ENCODE measurements around the gene NTN1.

The NTN1 gene

GRCh38 chr17:9204637-9205329 is 183.5 kb downstream of the NTN1 start:
- no peak for DNase-seq

- DNase-seq = no peak
These were observed 184.5 kb downstream of the NTN1 start for GRCh38 chr17:9205520-9206409.

- no peak for DNase-seq
These were observed 185.0 kb downstream of the NTN1 start for GRCh38 chr17:9206410-9206703.

GRCh38 chr17:9206741-9207332 is 185.5 kb downstream of the NTN1 start:
- no peak for DNase-seq

- no peak for DNase-seq
These were observed 187.2 kb downstream of the NTN1 start for GRCh38 chr17:9208381-9209105.

GRCh38 chr17:9209347-9209746 is 188.0 kb downstream of the NTN1 start:
- no peak for DNase-seq

GRCh38 chr17:9209781-9210370 is 188.6 kb downstream of the NTN1 start:
- DNase-seq = no peak

- no peak for DNase-seq
These were observed 189.9 kb downstream of the NTN1 start for GRCh38 chr17:9211133-9211765.

DNA sequence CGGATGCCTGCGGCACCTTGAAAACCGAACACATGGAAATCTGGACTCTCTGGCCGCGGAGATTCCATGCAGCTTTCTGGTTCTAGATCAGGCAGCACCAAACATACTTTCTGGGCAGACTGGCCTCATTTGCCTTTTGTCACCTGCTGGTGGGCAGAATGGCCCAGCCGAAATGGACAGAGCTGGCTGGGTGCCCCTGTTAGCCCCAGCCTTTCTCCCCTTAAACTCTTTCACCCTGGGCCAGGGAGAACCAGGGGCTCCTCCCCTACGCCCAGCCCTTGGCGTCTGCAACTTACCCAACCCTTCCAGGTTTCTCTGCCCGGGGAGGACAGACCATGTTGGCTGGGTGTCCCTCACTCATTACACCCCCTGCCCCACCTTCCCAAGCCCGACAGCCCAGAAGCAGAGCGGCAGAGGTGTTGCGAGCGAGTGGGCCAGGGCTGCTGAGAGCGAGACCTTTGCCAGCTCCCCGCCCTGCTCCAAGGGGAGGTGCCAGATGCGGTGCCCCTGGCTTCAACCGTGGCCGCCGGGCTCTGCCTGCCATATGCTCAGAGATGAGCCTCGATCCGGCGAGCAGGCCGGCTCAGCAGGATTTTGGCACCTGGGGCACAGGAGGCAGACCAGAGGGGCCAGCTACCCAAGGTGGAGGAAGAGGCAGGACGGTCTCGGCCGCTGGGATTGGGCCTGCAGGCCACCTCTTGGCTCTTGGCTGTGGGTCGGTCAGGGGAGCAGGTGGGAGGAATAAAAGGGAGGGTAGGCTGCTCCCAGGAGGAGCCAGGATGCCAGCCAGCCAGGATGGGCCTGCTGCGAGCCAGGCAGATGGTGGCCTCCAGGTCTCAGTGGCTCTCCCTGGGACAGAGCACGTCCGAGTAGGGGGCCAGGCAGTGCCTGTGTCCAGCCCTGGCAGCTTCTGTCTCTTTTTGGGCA is 191.3 kb downstream of the NTN1 start:
- DNase-seq = no peak

DNA sequence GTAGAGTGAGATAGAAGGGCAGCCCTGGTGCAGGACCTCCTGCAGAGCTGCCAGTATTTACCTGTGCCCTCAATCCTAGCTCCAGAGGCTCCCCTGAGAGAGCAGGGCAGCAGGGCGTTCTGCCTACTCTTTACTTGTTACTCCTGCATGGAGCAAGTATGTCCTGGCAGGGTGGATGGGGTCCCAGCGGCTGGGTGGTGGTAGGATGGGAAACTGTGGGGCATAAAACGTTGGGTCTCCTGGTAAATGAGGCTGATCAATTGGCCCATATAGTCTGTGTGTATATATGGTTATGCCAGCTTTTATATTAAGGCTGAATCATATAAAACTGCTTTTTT is 192.0 kb downstream of the NTN1 start:
- no peak for DNase-seq

DNA sequence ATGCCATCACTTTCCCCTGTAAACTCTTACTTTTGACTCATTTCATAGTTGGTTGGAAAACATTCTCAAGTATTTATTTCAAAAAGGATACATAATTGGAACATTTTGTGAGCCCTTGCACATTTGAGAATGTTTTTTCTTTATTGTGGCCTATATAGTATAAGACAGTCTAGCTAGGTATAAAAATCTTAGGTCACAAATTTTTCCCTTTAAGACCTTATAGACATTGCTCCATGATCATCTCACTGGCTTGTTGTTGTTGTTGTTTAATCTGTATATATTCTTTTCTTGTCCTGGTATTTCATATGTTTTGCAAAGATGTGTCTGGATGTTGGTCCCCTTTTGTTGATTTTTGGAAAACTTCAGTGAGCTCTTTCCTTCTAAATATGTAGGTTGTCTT is 194.2 kb downstream of the NTN1 start:
- no peak for DNase-seq

DNA sequence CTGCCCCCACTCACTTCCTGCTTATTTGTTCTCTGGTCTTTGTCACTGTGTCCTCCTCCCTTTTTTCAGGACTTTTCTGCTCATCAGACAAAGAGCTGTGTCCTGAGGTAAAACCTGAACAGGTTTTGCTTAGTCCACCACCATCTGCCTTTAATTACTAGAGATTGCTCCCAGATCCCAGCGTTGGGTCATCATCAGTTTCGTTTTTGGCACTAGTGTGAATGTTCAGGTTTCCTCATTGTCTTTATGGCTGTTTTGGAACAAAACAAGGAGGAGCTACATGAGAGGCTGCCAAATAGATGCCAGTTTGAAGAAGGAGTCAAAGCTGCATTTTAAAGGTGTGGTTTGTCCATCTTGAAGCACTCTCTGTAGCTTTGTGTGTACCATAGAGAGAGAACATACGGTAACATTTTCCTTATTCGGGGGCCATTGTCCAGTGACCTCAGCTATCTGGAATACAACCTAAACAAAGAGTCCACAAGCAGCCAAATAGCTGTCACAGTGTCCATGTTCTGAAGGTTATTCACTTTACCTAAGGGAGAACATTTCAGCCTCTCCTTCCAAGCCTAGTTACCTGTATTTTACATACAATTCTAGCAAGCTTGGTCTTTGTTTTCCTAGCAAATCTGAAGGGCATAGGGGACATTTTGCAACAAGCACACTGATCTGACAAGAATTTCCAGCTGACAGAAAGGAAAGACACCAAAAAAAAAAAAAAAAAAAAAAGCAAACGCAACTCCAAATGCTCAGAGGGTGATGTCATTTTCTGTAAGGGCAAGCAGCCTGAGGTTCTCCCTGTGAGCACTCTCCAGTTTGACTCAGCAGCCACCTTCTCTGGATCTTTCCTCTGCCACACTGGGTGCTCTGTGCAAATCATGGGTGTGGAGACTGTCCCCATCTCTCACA is 196.1 kb downstream of the NTN1 start:
- DNase-seq = no peak

DNA sequence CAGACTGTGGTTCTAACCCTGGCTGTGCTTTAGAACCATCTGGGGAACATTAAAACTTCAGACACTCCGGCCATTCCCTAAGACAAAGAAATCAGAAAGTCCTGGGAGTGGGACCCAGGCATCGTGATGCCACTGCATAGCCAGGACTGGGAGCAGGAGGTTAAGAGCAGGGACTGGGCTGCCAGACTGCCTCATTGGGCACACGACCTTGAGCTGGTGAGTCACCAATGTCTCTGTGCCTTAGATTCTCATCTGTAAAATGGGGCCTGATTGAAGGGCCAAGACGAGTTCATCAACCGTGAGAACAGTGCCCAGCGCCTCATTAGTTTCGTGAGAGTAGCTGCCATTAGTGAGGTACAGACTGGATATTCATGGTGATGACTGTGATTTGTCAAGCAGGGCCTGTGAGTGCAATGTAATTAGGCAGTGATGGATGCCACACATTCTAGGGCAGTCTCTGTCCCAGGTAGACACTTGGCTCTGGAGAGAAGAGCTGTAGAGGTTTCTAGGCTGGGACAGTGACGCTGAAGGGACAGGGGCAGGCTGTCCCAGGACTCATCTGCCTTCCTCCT is 196.8 kb downstream of the NTN1 start:
- DNase-seq = no peak

GRCh38 chr17:9218911-9219310 is 197.6 kb downstream of the NTN1 start:
- DNase-seq = no peak

GRCh38 chr17:9219631-9220397 is 198.5 kb downstream of the NTN1 start:
- DNase-seq = no peak

- DNase-seq = no peak
These were observed 199.3 kb downstream of the NTN1 start for GRCh38 chr17:9220398-9221146.

GRCh38 chr17:9221147-9221921 is 200.0 kb downstream of the NTN1 start:
- no peak for DNase-seq

DNA sequence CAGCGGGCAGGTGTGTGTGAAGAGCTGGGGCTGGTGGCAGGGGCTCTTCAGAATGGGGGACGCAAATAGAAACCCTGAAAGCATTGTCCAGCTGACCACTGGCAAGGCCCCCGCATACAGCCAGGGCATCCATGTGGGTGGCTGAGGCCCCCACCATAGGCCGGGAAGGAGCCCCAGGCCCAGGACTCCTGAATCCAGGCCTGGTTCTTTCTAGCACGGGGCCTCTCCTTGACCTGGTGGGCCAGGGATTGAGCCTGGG is 200.5 kb downstream of the NTN1 start:
- DNase-seq = no peak
